ENCODE data around the gene ALDH1A3.

ALDH1A3 gene

DNA sequence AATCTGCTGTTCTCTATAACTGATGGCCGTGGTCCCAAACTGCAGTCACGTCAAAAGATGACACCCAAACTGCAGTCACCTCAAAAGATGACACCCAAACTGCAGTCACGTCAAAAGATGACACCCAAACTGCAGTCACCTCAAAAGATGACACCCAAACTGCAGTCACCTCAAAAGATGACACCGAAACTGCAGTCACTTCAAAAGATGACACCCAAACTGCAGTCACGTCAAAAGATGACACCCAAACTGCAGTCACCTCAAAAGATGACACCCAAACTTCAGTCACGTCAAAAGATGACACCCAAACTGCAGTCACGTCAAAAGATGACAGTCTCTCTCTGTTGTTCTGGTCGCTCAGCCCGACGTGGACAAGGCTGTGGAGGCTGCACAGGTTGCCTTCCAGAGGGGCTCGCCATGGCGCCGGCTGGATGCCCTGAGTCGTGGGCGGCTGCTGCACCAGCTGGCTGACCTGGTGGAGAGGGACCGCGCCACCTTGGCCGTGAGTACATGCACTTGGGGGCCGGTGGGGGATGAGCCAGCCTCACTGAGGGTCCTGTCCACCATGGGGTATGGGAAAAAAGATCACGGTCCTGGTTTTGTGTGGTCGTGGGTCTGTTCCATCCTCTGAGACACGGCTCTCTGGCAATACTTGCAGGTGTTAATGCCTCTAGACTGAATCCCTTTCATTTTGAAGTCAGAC lies 7.7 kb downstream of the ALDH1A3 start:
- H3K4me3 ChIP-seq (IDR thresholded peaks at IDR 0.05; ENCODE audit: insufficient read depth, low read depth, low read length), result no peak overlapping the region
- no peak for TF ChIP-seq CTCF (conservative IDR thresholded peaks at IDR 0.05; ENCODE audit: low read depth, low read length)
- H3K9ac ChIP-seq, result no peak overlapping the region
- H3K27me3 ChIP-seq (ENCODE audit: insufficient read depth, low read depth), result no peaks in the 10 kb centered on the region
- no peaks in the 10 kb centered on the region for H3K79me2 ChIP-seq (ENCODE audit: insufficient read depth, low read depth)
- no peaks in the 10 kb centered on the region for H3K36me3 ChIP-seq (ENCODE audit: insufficient read depth)
- no peaks in the 10 kb centered on the region for H3K4me1 ChIP-seq (ENCODE audit: low read depth, poor library complexity, severe bottlenecking)
- H4K20me1 ChIP-seq (ENCODE audit: insufficient read depth), result no peaks in the 10 kb centered on the region
- no peak overlapping the region for H3K27ac ChIP-seq
- no peak overlapping the region for H2AFZ ChIP-seq (ENCODE audit: low read depth)
- no peak overlapping the region for H3K4me2 ChIP-seq

DNA sequence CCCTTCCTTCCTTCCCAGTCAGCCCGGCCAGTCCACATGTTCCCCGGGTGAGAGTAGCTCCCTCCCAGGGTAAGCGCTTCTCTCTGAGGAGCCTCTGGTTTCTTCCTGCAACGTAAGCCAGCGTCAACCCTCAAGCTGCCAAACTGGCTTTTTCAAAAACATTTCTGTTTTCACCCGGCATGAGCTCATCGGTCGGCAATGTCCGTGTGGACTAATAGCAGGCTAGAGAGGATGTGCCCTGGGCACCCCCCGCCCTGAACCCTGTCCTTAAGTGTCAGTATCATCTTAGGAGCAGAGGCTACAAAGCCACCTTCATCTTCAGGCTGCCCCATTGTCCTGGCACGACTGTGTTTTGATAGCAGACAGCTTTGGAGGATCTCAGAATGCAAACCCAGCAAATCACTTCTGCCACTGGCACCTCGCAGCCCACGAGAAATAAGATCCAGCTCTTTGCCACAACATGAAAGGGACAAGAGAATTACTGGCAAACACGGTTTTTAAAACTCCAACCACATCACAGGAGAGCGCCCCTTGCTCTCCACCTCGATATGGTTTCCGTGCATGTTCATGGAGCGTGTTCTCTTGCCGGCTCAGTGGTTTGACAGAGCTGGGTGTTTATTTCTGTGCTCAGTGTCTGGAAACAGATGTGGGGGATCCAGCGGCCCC lies 9.9 kb downstream of the ALDH1A3 start:
- Histone ChIP-seq H3K4me1 (ENCODE audit: low read depth, poor library complexity, severe bottlenecking) (no peaks in the 10 kb centered on the region), H3K9ac (no peak overlapping the region)

DNA sequence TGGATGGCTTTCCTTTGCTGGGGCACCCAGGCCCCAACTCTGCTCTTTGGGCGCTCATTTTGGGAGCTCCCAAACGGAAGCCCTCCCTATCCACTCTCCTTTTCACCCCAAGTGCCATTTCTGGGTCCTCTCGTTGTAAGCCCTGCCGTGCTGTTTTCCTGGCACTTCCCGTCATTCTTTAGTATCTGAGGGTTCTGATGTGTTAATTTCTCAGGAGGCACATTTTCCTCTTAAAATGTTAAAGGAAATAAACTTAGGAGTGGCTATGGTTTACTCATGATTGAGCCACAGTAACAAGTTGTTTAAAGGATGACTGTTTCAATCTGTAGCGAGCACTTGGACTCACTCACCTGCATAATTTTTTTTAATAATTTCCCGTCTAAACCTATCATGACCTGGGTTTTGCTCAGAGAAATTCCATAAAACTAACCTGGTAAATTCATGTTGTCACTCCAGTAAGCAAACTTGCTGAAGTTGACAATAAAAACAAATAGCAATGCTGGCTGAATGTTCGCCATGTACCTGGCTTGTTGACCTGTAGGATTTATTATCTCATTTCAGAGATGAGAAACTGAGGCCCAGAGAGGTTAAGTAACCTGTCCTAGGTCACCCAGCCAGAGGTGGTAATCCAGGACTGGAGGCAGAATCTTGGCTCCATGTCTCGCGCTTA lies 10.6 kb downstream of the ALDH1A3 start:
- Histone ChIP-seq H3K4me2 (no peak overlapping the region), H3K27ac (no peak overlapping the region), H3K36me3 (ENCODE audit: insufficient read depth) (no peaks in the 10 kb centered on the region), H3K4me3 (IDR thresholded peaks at IDR 0.05; ENCODE audit: insufficient read depth, low read depth, low read length) (no peak overlapping the region), H3K9ac (no peak overlapping the region), H3K79me2 (ENCODE audit: insufficient read depth, low read depth) (no peaks in the 10 kb centered on the region), H3K4me1 (ENCODE audit: low read depth, poor library complexity, severe bottlenecking) (no peaks in the 10 kb centered on the region), H2AFZ (ENCODE audit: low read depth) (no peak overlapping the region), H3K27me3 (ENCODE audit: insufficient read depth, low read depth) (no peaks in the 10 kb centered on the region), H4K20me1 (ENCODE audit: insufficient read depth) (no peaks in the 10 kb centered on the region)
- no peak for TF ChIP-seq CTCF (conservative IDR thresholded peaks at IDR 0.05; ENCODE audit: low read depth, low read length)

More for the DNA sequence above, 9.9 kb downstream of the ALDH1A3 start:
- Histone ChIP-seq H3K79me2 (ENCODE audit: insufficient read depth, low read depth) (no peaks in the 10 kb centered on the region), H2AFZ (ENCODE audit: low read depth) (no peak overlapping the region), H4K20me1 (ENCODE audit: insufficient read depth) (no peaks in the 10 kb centered on the region), H3K4me3 (IDR thresholded peaks at IDR 0.05; ENCODE audit: insufficient read depth, low read depth, low read length) (no peak overlapping the region), H3K27ac (no peak overlapping the region), H3K36me3 (ENCODE audit: insufficient read depth) (no peaks in the 10 kb centered on the region), H3K4me2 (no peak overlapping the region), H3K27me3 (ENCODE audit: insufficient read depth, low read depth) (no peaks in the 10 kb centered on the region)
- no peak for TF ChIP-seq CTCF (conservative IDR thresholded peaks at IDR 0.05; ENCODE audit: low read depth, low read length)

DNA sequence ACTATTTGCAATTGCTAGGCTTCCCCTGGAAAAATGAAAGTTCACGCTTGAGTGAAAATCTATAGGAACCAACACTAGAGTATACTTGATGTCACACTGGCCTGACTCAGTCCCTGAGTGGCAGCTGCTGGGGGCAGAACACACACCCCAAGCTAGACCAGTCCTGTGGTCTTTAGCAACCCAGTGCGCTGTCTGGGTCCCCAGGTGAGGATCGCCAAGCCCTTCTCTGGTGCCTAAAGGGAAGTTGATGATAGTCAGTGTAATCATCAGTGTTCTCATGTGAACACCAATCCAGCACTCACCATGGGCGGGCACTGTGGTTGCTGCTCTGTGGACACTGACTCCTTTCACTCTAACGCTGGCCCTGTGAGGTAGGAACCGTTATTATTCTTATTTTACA lies 11.2 kb downstream of the ALDH1A3 start:
- no peak overlapping the region for H3K4me2 ChIP-seq
- H3K27ac ChIP-seq, result no peak overlapping the region
- no peaks in the 10 kb centered on the region for H3K27me3 ChIP-seq (ENCODE audit: insufficient read depth, low read depth)
- H2AFZ ChIP-seq (ENCODE audit: low read depth), result no peak overlapping the region
- no peaks in the 10 kb centered on the region for H4K20me1 ChIP-seq (ENCODE audit: insufficient read depth)
- no peaks in the 10 kb centered on the region for H3K79me2 ChIP-seq (ENCODE audit: insufficient read depth, low read depth)
- no peak overlapping the region for H3K9ac ChIP-seq
- H3K4me3 ChIP-seq (IDR thresholded peaks at IDR 0.05; ENCODE audit: insufficient read depth, low read depth, low read length), result no peak overlapping the region
- H3K4me1 ChIP-seq (ENCODE audit: low read depth, poor library complexity, severe bottlenecking), result no peaks in the 10 kb centered on the region
- no peak for TF ChIP-seq CTCF (conservative IDR thresholded peaks at IDR 0.05; ENCODE audit: low read depth, low read length)
- no peaks in the 10 kb centered on the region for H3K36me3 ChIP-seq (ENCODE audit: insufficient read depth)

All from KMS-11 (cell line).